ENCODE results near the gene SH3BP1.
"Not testable (repeated sequence)": the region's sequence is repeated elsewhere in the genome, so short reads cannot be mapped to it uniquely, and the experiment has no call there.

Gene SH3BP1, protein sequence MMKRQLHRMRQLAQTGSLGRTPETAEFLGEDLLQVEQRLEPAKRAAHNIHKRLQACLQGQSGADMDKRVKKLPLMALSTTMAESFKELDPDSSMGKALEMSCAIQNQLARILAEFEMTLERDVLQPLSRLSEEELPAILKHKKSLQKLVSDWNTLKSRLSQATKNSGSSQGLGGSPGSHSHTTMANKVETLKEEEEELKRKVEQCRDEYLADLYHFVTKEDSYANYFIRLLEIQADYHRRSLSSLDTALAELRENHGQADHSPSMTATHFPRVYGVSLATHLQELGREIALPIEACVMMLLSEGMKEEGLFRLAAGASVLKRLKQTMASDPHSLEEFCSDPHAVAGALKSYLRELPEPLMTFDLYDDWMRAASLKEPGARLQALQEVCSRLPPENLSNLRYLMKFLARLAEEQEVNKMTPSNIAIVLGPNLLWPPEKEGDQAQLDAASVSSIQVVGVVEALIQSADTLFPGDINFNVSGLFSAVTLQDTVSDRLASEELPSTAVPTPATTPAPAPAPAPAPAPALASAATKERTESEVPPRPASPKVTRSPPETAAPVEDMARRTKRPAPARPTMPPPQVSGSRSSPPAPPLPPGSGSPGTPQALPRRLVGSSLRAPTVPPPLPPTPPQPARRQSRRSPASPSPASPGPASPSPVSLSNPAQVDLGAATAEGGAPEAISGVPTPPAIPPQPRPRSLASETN

DNA sequence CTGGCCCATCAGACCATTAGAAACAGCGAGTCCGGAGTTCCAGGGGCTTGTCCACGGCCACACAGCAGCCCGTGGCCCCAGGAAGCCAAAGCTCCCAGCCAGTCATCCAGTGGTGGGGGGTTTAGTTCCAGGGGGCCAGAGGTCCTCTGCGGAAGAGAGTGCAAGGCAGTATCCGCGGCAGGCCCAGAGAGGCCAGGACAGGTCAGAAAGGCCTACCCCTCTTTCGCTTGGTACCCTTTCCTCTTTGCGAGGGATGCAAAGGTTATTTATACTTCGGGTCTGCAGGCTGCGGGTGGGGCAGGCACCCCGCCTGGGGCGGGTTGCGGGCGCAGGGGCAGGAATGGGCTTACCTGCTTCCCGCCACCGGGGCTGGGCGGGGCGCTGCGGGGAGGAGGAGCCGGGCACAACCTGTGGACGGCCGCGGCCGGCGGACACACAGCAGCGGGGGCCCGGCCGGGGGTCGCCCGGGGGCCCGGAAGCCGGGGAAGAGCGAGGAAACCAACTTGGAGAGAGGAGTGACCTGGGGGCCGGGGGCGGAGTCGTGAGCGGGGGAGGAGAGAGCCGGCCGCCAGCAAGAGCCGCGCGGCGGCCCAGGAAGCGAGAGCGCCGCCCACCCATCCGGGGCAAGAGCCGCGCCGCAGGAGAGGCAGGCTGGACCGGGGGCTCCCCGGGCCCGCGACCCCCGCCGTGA lies at the start of gene SH3BP1:
Gene SH3BP1, plus strand, starts transcription at position 600 of the 691 bp plus-strand sequence. CDS start 119 bp downstream, outside the sequence.
- DNase-seq: peak; percentile 77

DNA sequence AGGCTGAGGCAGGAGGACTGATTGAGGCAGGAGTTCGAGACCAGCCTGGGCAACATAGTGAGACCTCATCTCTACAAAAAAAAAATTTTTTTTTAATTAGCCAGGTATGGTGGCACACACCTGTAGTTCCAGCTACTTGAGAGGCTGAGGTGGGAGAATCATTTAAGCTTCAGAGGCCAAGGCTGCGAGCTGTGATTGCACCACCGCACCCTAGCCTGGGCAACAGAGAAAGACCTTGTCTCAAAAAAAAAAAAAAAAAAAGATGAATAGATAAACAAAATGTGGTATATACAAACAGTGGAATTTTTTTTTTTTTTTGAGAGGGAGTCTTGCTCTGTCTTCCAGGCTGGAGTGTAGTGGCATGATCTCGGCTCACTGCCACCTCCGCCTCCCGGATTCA lies 48.4 kb upstream of the SH3BP1 start:
- not testable (repeated sequence) for DNase-seq

GRCh38 chr22:37591823-37592404 lies 47.6 kb upstream of the SH3BP1 start:
- no peak for DNase-seq

DNA sequence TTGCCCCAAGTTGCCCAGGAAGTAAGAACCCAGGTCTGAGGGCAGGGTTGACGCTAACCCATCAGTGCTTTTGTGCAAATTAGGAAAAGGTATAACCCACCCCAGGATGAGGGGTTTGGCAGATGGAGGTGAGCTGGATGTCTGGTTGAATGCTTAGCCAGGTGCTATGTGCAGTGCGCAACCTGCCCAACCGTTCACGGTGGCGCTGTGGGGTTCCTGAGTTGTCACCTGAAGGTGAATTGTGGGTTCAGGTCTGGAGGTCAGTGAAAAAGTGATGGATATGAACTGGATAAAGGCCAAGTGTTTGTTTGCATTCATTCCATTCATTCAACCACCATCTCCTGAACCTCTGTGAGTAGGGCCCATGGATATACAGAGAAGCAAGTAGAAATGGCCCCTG lies 45.2 kb upstream of the SH3BP1 start:
- DNase-seq: no peak

- DNase-seq: peak; percentile 62
Observed at GRCh38 chr22:37599153-37599552, 40.3 kb upstream of the SH3BP1 start.

DNA sequence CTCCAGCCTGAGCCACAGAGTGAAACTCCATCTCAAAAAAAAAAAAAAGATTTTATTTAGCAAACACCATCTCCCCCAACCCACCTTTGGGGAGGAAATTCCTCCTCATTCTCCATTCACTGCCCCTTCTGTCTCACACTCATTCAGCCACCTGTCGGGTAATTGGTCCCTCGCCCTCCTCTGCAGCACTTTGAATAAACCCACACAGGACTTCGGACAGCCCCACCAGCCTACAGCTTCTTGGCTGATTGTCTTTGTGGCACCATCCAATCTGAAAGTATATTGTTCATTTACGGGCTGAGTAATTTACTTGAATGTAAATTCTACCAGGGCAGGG lies 38.3 kb upstream of the SH3BP1 start:
- DNase-seq: no peak

GRCh38 chr22:37601540-37602442 lies 37.7 kb upstream of the SH3BP1 start:
- DNase-seq: no peak

DNA sequence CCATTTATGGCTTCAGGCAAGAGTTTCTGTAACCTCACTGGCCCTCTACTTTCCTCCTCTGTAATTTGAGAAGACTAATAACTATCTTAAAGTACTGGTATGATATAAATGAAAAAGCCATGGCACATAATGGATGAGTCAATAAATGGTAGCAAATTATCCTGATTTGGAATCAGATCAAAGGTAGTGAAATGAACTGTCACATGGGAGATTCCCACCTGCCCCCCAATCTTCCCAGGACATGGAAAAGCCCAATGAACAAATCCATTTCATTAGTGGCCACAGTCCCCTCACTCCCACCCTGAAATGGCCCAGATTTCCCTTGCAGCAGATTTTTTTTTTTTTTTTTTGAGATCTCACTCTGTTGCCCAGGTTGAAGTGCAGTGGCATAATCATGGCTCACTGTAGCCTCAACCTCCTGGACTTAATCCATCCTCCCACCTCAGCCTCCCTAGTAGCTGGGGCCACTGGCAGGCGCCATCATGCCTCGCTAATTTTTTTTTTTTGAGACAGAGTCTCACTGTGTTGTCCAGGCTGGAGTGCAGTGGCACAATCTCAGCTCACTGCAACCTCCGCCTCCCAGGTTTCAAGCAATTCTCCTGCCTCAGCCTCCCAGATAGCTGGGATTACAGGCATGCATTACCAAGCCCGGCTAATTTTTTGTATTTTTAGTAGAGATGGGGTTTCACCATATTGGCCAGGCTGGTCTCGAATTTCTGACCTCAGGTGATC lies 36.8 kb upstream of the SH3BP1 start:
- DNase-seq: not testable (repeated sequence)

- DNase-seq: no peak
Observed at GRCh38 chr22:37604074-37604473, 35.4 kb upstream of the SH3BP1 start.

GRCh38 chr22:37604875-37605274 lies 34.6 kb upstream of the SH3BP1 start:
- DNase-seq: no peak

DNA sequence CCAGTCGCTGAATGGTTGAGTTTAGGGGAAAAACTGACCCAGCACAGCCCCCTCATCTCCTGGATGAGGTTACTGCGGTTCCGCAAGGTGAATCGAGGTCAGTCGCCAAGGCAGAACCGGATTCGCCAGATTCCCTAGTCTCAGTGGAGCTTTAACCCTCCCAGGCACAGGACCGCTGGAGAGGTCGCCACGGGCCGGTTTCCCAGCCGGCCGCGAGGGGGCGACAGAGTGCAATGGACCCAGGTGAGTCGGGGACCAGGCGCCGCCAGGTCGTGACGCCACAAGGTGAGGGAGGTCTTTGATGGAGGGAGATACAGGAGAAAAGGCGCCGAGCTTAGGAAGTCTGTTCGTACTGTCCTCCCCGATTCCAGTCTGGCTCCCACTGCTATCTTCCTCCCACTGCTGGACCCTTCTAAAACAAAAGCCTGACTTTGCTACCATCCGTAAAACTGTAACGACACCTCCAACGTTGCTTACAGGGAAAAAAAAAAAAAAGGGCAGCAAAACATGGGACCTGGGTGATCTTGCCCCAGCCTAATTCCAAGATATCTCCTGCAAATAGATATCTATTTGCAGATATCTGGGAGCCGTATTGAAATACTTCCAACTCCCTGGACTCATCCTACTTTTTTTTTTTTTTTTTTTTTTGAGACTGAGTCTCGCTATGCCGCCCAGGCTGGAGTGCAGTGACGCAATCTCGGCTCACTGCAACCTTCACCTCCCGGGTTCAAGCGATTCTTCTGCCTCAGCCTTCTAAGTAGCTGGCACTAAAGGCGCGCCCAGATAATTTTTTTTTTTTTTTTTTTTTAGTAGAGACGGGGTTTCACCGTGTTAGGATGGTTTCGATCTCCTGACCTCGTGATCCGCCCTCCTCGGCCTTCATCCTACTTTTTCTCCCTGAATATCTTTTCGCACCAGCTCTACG lies 32.2 kb upstream of the SH3BP1 start:
- peak; percentile 80 for DNase-seq

DNA sequence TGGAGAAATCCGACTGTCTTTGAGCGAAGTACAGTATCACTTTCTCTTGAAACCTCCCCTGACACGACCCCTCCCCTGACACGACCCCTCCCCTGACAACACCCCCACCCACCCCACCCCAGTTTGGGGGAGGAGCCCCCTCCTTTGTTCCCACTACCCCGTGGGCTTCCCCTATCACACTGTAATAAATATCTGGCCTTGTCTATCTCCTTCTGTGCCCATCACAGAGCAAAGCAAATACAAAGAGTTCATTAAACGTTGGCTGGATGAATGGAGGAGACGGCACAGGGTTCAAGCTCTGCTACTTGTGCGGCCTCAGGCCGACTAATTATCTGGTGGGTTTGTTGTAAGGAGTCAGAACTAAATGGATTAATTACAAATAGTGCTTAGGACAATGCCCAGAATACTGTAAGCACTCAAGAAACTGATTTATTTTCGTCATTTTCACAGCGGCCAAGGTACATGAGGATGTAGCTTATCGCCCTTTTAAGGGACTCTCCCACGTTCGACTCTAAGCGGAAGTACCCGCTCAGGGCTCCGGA lies 31.5 kb upstream of the SH3BP1 start:
- DNase-seq: no peak

GRCh38 chr22:37608477-37609239 lies 30.8 kb upstream of the SH3BP1 start, which contains the start of gene GGA1:
Gene GGA1, plus strand, starts transcription at chr22:37608834. Its CDS starts 27 bp downstream, at chr22:37608861.
- DNase-seq: peak; percentile 97

DNA sequence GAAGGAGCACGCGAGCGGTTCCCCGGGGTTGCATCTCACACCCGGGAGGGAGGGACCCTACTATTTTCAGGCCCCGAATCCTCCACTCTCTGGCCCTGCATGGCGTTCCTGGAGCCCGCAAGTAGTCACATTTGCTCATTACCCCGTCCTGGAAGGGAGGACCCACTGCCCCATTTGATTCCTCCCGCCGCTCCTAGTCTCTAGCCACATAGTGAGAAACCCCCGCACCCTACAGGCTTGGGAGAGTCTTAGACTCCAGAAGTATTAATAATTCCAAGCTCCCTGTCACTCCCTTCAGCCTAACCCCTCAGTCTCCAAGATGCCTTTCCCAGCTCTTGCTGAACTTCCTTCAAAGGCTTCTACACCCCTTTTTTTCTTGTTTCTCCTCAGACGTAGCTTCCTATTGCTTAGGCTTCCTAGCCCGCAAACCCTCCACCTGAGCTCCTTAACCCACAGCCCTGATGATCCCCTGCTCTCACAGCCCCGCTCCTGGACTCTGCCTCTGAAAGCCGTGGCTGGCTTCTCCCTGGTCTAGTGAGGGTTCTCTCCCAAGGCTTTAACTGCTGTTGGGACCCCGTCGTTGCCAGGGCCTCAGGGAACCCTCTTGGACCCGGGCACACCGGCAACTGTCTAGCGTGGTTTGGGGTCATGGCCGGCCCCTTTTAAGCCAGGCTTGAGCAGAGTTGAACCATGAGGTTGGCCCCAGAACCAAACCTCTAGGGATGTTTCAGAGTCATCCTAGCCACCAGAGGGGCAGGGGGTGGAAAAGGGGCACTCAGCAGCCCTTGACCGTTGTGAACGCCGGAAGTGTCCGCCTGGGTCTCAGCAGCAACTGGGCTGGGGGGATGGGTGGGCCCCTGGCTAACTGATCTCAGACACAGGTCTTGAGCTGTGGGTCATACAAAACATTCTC lies 30.0 kb upstream of the SH3BP1 start:
- no peak for DNase-seq

GRCh38 chr22:37610153-37610475 lies 29.4 kb upstream of the SH3BP1 start:
- not testable (repeated sequence) for DNase-seq

GRCh38 chr22:37610480-37611129 lies 28.9 kb upstream of the SH3BP1 start:
- no peak for DNase-seq

- no peak for DNase-seq
Observed at GRCh38 chr22:37611207-37611606, 28.3 kb upstream of the SH3BP1 start.
